Body of pancreas (tissue), 4 donors: Measurements from ENCODE around the gene NLGN1.

Experiments
- POLR2A ChIP-seq, 3 donors: fragments of 450-650 bp; IDR thresholded peaks; one replicate each; pipeline ENCODE4 v1.6.1; 2016; ENCODE audit warnings: antibody characterized with exemption in 3 of 3, mild to moderate bottlenecking in 2 of 3
- TF ChIP-seq, protein P1 (sequence below), 7 experiments: fragments of 450-650 bp in 4 of 7; fragments of 200-600 bp in 3 of 7; sonication (generic) in 3 of 7; IDR thresholded peaks; one replicate each; pipeline ENCODE4 v1.5.1; 2016 to 2019; ENCODE audit warnings: antibody characterized with exemption in 7 of 7

DNA sequence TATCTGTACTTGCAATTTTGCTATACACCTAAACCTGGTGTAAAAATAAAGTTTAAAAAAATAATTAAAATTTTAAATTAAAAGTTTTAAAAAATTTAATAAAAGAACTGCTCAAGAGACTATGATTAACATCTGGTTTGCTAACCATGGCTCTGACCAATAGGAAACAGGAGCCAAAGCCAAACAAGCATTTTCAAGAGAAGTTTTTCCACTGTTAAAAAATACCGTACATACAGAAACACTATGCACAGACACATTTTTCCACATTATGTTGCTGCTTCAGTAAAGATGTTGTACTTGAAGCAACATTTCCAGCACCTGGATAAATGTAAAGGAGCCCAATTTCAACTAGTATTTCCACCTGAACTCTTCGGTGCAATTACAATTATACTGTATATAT is 917.7 kb downstream of the NLGN1 start:
- TF ChIP-seq, protein P1, sequence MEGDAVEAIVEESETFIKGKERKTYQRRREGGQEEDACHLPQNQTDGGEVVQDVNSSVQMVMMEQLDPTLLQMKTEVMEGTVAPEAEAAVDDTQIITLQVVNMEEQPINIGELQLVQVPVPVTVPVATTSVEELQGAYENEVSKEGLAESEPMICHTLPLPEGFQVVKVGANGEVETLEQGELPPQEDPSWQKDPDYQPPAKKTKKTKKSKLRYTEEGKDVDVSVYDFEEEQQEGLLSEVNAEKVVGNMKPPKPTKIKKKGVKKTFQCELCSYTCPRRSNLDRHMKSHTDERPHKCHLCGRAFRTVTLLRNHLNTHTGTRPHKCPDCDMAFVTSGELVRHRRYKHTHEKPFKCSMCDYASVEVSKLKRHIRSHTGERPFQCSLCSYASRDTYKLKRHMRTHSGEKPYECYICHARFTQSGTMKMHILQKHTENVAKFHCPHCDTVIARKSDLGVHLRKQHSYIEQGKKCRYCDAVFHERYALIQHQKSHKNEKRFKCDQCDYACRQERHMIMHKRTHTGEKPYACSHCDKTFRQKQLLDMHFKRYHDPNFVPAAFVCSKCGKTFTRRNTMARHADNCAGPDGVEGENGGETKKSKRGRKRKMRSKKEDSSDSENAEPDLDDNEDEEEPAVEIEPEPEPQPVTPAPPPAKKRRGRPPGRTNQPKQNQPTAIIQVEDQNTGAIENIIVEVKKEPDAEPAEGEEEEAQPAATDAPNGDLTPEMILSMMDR (IDR thresholded peaks at IDR 0.05) = no peak
- no peak for TF ChIP-seq POLR2A (IDR thresholded peaks at IDR 0.05)
